ENCODE data around the gene THBD.

DNA sequence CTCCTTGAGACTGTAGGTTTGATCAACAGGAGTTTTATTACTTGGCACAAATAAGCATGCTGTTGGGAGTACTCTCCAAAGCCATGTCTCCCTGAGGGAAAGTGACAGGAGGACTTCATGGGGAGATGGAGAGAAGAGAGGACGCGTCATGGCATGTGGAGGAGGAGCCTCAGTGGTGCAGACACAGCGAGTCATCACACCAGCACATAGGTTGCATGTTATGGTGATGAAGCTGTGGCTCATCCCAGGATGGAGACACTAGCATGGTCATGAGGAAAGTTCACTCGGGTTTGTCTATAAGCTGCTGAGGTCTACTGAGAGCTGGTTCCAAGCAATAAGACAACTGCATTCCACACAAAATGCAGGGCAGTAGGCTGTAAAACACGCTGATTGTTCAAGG, 27.5 kb downstream of the THBD start:
- TF ChIP-seq, protein P1, sequence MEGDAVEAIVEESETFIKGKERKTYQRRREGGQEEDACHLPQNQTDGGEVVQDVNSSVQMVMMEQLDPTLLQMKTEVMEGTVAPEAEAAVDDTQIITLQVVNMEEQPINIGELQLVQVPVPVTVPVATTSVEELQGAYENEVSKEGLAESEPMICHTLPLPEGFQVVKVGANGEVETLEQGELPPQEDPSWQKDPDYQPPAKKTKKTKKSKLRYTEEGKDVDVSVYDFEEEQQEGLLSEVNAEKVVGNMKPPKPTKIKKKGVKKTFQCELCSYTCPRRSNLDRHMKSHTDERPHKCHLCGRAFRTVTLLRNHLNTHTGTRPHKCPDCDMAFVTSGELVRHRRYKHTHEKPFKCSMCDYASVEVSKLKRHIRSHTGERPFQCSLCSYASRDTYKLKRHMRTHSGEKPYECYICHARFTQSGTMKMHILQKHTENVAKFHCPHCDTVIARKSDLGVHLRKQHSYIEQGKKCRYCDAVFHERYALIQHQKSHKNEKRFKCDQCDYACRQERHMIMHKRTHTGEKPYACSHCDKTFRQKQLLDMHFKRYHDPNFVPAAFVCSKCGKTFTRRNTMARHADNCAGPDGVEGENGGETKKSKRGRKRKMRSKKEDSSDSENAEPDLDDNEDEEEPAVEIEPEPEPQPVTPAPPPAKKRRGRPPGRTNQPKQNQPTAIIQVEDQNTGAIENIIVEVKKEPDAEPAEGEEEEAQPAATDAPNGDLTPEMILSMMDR (conservative IDR thresholded peaks at IDR 0.05; ENCODE audit: low read depth, low read length) = no peak
- no peak for TF ChIP-seq EZH2phosphoT487 (IDR thresholded peaks at IDR 0.05; ENCODE audit: borderline replicate concordance, low read length)
